Right kidney (tissue), 1 donor: Measurements from ENCODE around the gene PPP1R1B.
A peak's percentile ranks its signal among the peaks of the same experiment; 100 is the strongest.

Experiments used
- DNase-seq: peaks from one replicate; pipeline ENCODE4 v3.0.0-alpha.2; 2016

The PPP1R1B gene

GRCh38 chr17:39653662-39654331 lies 27.0 kb downstream of the PPP1R1B start:
- peak; percentile 30 for DNase-seq

GRCh38 chr17:39655105-39655504 lies 28.4 kb downstream of the PPP1R1B start:
- DNase-seq: no peak

- no peak for DNase-seq
Observed at GRCh38 chr17:39658346-39658745, 31.6 kb downstream of the PPP1R1B start.

- DNase-seq: no peak
Observed at GRCh38 chr17:39658760-39659159, 32.0 kb downstream of the PPP1R1B start.

- no peak for DNase-seq
Observed at GRCh38 chr17:39659279-39660010, 32.7 kb downstream of the PPP1R1B start.

GRCh38 chr17:39660011-39660360 lies 33.2 kb downstream of the PPP1R1B start:
- DNase-seq: no peak

GRCh38 chr17:39660397-39661385 lies 33.9 kb downstream of the PPP1R1B start:
- no peak for DNase-seq

- DNase-seq: no peak
Observed at GRCh38 chr17:39661744-39662541, 35.2 kb downstream of the PPP1R1B start.

- DNase-seq: no peak
Observed at GRCh38 chr17:39662551-39663339, 36.0 kb downstream of the PPP1R1B start.

GRCh38 chr17:39663340-39663687 lies 36.6 kb downstream of the PPP1R1B start:
- no peak for DNase-seq

- DNase-seq: no peak
Observed at GRCh38 chr17:39663688-39664580, 37.2 kb downstream of the PPP1R1B start.

- no peak for DNase-seq
Observed at GRCh38 chr17:39664581-39665561, 38.1 kb downstream of the PPP1R1B start, which contains the start of gene TCAP. Gene TCAP (plus strand): TSS chr17:39665349. CDS start chr17:39665360, 11 bp downstream.

GRCh38 chr17:39665642-39666224 lies 39.0 kb downstream of the PPP1R1B start:
- DNase-seq: no peak

- DNase-seq: no peak
Observed at GRCh38 chr17:39666231-39666600, 39.5 kb downstream of the PPP1R1B start.

GRCh38 chr17:39666601-39667261 lies 40.0 kb downstream of the PPP1R1B start:
- no peak for DNase-seq

GRCh38 chr17:39667262-39667944 lies 40.7 kb downstream of the PPP1R1B start:
- DNase-seq: no peak
